ENCODE measurements around the gene SLC46A3. TPM values are rescaled to one million over a fixed set of nuclear protein-coding genes. Genes with fewer than 3 reads are reported as not detected.
A peak's percentile ranks its signal among the peaks of the same experiment; 100 is the strongest.

Gene SLC46A3
- total and polyA plus RNA-seq, 8 donors: 3.3 to 9.0 (median 6.0) TPM

- FAIRE-seq: no peak
- intact Hi-C loops (cut with DNase I): no loop called here
- ATAC-seq: peak in 3 of 4 donors; percentile 45 to 58 (median 52)
- Histone ChIP-seq H3K27ac (no peak overlapping the region), H3K4me1 (no peaks in the 10 kb centered on the region), H3K9me3 (no peaks in the 10 kb centered on the region), H3K4me3 (no peak overlapping the region), H3K36me3 (peaks cover 0 to 30% (median 5%) of the 10 kb centered on the region in 3 donors), H3K27me3 (no peaks in the 10 kb centered on the region)
- no peak for DNase-seq
- 55 to 60% methylated on average over 1 of the region's 1 CpG for WGBS, 2 donors
- peak in 1 of 4 donors; percentile 10 for TF ChIP-seq CTCF (IDR thresholded peaks at IDR 0.05)
Observed at GRCh38 chr13:28679628-28680027, 39.1 kb downstream of the SLC46A3 start.

- H3K4me3 ChIP-seq: no peak overlapping the region
- intact Hi-C loops (cut with DNase I): no loop called here
- no peak for ATAC-seq
- no peaks in the 10 kb centered on the region for H3K4me1 ChIP-seq
- no peak for DNase-seq
- no peak overlapping the region for H3K27ac ChIP-seq
- H3K27me3 ChIP-seq: no peaks in the 10 kb centered on the region
- TF ChIP-seq CTCF (IDR thresholded peaks at IDR 0.05): no peak
- WGBS, 2 donors: 91 to 97% methylated on average over 1 of the region's 1 CpG
- peaks cover 3 to 37% (median 5%) of the 10 kb centered on the region in 3 donors for H3K36me3 ChIP-seq
- no peaks in the 10 kb centered on the region for H3K9me3 ChIP-seq
- FAIRE-seq: no peak
Observed at GRCh38 chr13:28678809-28679208, 40.0 kb downstream of the SLC46A3 start.

GRCh38 chr13:28671126-28671792 lies 47.5 kb downstream of the SLC46A3 start:
- TF ChIP-seq CTCF (IDR thresholded peaks at IDR 0.05): no peak
- no peak overlapping the region for H3K4me3 ChIP-seq
- no peak for ATAC-seq
- intact Hi-C loops (cut with DNase I): no loop called here
- no peaks in the 10 kb centered on the region for H3K9me3 ChIP-seq
- peaks cover 6 to 89% (median 32%) of the 10 kb centered on the region in 3 donors for H3K36me3 ChIP-seq
- H3K27ac ChIP-seq: no peak overlapping the region
- no peaks in the 10 kb centered on the region for H3K4me1 ChIP-seq
- H3K27me3 ChIP-seq: no peaks in the 10 kb centered on the region
- FAIRE-seq: no peak
- DNase-seq: no peak

GRCh38 chr13:28666897-28667488 lies 51.8 kb downstream of the SLC46A3 start:
- Histone ChIP-seq H3K27ac (no peak overlapping the region), H3K36me3 (peaks cover 3 to 83% (median 52%) of the 10 kb centered on the region in 3 donors), H3K27me3 (no peaks in the 10 kb centered on the region), H3K4me1 (no peaks in the 10 kb centered on the region), H3K4me3 (no peak overlapping the region), H3K9me3 (no peaks in the 10 kb centered on the region)
- ATAC-seq: no peak
- intact Hi-C loops (cut with DNase I): no loop called here
- no peak for FAIRE-seq
- 87 to 94% methylated on average over 9 of the region's 9 CpGs for WGBS, 2 donors
- DNase-seq: no peak
- no peak for TF ChIP-seq CTCF (IDR thresholded peaks at IDR 0.05)

- 8 to 10% methylated on average over 4 of the region's 4 CpGs for WGBS, 2 donors
Observed at GRCh38 chr13:28659621-28659970, 59.2 kb downstream of the SLC46A3 start.

More at GRCh38 chr13:28659621-28659970, 59.2 kb downstream of the SLC46A3 start:
- intact Hi-C loops (cut with DNase I): no loop called here
- Histone ChIP-seq H3K27me3 (no peaks in the 10 kb centered on the region), H3K27ac (peak overlapping the region in 3 of 4 donors; percentile 40 to 88 (median 83)), H3K4me1 (peaks cover 9 to 24% (median 14%) of the 10 kb centered on the region in 3 donors), H3K9me3 (no peaks in the 10 kb centered on the region), H3K36me3 (peaks cover 0 to 20% (median 9%) of the 10 kb centered on the region in 3 donors), H3K4me3 (peak overlapping the region; percentile 80 to 99 (median 94))
- ATAC-seq (peak in 2 of 4 donors; percentile 1 to 30), DNase-seq (no peak), FAIRE-seq (no peak)
- TF ChIP-seq CTCF (IDR thresholded peaks at IDR 0.05): no peak
